K562 (cell line): ENCODE results near the gene ZNF597.

Source experiments
- MTA1 ChIP-seq: fragments of 450-650 bp; IDR thresholded peaks from 2 replicates; pipeline ENCODE4 v1.6.1; 2017; ENCODE audit warnings: borderline replicate concordance
- POLR2AphosphoS5 ChIP-seq: IDR thresholded peaks from 2 replicates; pipeline ENCODE4 v1.6.1; 2011; ENCODE audit warnings: mild to moderate bottlenecking, low read depth, low read length, moderate library complexity; ENCODE audit not compliant: control insufficient read depth, insufficient read depth
- RBFOX2 ChIP-seq: fragments of 200-400 bp; formaldehyde crosslinking; IDR thresholded peaks from 2 replicates; pipeline ENCODE4 v1.6.1; 2017; ENCODE audit warnings: low read depth, mild to moderate bottlenecking, low read length, moderate library complexity
- ZNF274 ChIP-seq: IDR thresholded peaks from 2 replicates; pipeline ENCODE4 v1.6.1; 2011; ENCODE audit warnings: low read depth, mild to moderate bottlenecking, low read length, moderate library complexity, borderline replicate concordance
- TF ChIP-seq, protein P1 (sequence below), 3 experiments: IDR thresholded peaks in 2 of 3; conservative IDR thresholded peaks in 1 of 3; 2 replicates each; pipeline ENCODE4 v1.5.1; 2011 to 2012; ENCODE audit warnings: low read length in 3 of 3, mild to moderate bottlenecking in 3 of 3, control low read depth in 2 of 3, improper control_type of control experiment in 1 of 3, inconsistent platforms in 1 of 3, low read depth in 1 of 3, mixed read lengths in 1 of 3, moderate library complexity in 1 of 3; ENCODE audit not compliant: insufficient read depth in 2 of 3

DNA sequence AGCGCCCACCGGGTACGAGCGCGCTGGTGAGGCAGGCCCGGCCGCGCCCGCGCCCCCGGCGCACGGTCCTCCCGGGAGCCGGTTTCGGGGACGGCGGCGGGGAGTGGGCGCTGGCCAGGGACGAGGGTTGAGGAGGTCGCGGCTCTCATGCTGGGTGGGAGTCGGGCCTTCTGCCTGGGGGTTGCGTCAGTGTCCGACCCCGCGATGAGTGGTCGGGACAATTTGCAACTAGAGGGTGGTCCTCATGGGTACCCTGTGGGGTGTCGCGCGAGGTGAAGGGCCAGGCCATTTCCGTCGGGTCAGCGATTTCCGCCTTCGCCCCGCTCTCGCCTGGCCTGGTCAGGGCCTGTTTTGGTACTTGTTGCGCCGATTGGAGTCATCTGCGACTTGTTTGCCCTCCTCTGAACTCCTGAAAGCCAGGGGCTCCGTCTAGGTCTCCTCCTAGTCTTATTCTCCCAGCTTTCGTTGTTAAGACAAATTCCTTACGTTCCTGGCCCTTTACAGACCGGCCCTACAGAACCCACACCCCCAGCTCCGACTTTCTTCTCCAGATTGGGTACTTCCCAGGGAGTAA lies 15.1 kb upstream of the ZNF597 start:
- TF ChIP-seq ZNF274 (no peak), RBFOX2 (no peak), MTA1 (no peak), POLR2AphosphoS5 (no peak)
- TF ChIP-seq, protein P1, sequence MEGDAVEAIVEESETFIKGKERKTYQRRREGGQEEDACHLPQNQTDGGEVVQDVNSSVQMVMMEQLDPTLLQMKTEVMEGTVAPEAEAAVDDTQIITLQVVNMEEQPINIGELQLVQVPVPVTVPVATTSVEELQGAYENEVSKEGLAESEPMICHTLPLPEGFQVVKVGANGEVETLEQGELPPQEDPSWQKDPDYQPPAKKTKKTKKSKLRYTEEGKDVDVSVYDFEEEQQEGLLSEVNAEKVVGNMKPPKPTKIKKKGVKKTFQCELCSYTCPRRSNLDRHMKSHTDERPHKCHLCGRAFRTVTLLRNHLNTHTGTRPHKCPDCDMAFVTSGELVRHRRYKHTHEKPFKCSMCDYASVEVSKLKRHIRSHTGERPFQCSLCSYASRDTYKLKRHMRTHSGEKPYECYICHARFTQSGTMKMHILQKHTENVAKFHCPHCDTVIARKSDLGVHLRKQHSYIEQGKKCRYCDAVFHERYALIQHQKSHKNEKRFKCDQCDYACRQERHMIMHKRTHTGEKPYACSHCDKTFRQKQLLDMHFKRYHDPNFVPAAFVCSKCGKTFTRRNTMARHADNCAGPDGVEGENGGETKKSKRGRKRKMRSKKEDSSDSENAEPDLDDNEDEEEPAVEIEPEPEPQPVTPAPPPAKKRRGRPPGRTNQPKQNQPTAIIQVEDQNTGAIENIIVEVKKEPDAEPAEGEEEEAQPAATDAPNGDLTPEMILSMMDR (IDR thresholded peaks at IDR 0.05 in 2 of 3, conservative IDR thresholded peaks at IDR 0.05 in 1 of 3; ENCODE audit: insufficient read depth in 2 of 3, low read depth in 1 of 3, low read length in 3 of 3): no peak
